GM03348 (cell line): Measurements from ENCODE around the gene SULT2B1.

ENCODE experiments used
- DNase-seq: peaks from one replicate; pipeline ENCODE4 v3.0.0; 2012; ENCODE audit warnings: low spot score

Gene SULT2B1

GRCh38 chr19:48600679-48601417 lies 48.9 kb downstream of the SULT2B1 start:
- no peak for DNase-seq

DNA sequence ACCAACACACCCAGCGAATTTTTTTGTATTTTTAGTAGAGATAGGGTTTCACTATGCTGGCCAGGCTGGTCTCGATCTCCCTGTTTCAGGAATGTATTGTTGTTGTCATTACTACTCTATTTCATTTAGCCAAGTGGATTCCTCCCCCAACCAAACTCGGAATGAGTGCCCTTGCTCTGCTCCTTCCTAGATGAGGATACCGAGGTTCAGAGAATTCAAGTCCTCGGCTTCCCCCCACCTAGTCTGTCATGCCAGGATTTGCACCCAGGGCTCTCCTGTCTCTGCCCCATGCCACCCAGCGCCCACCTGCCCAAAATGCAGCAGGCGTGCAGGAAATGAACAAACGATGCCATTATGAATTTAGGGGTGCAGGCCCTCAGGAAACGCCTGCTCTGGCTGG lies 51.0 kb downstream of the SULT2B1 start:
- no peak for DNase-seq

DNA sequence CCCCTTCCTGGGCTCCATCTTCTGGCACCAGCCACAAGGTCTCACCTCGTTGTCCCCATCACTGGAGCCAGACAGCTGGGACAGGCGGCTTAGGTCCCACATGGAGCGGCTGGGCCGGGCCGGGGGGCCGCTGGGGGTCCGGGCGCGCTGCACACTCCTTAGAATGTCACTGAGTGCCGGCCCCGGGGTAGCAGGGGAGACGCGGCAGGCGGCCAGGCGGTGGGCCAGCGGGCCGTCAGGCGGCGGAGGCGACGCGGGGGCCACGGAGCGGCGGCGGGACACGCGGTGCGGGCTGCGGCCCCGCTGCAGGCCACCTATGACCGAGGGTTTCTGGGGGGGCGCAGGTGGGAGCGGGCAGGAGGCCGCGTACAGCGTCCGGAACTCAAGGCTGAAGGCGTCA lies 51.5 kb downstream of the SULT2B1 start:
- no peak for DNase-seq

DNA sequence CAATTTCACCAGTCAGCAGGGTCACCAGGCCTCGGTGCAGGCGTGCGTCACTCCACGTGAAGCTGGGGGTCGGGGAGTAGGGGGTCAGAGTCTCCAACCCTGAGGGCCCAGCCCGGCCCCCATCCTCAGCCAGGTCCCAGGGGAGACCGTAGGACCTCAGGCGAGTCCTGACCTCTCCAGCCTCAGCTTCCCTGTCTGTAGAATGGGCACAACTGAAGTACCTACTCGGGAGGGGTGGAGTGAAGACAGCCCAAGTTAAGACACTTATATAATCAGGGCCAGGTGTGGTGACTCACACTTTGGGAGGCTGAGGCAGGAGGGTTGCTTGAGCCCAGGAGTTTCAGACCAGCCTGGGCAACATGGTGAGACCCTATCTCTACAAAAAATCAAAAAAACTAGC lies 51.9 kb downstream of the SULT2B1 start:
- no peak for DNase-seq

- DNase-seq, result no peak
Measured at GRCh38 chr19:48606463-48607358, 54.7 kb downstream of the SULT2B1 start, which contains the start of gene SPACA4. SPACA4 (plus strand) TSS chr19:48606742; CDS start chr19:48606979, 237 bp downstream.

DNA sequence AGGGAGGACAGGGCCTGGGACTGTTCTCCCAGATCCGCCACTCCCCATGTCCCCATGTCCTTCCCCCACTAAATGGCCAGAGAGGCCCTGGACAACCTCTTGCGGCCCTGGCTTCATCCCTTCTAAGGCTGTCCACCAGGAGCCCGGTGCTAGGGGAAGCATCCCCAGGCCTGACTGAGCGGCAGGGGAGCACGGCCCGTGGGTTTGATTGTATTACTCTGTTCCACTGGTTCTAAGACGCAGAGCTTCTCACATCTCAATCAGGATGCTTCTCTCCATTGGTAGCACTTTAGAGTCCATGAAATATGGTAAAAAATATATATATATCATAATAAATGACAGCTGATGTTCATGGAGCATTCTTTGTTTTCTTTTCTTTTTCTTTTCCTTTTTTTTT lies 55.4 kb downstream of the SULT2B1 start:
- no peak for DNase-seq

DNA sequence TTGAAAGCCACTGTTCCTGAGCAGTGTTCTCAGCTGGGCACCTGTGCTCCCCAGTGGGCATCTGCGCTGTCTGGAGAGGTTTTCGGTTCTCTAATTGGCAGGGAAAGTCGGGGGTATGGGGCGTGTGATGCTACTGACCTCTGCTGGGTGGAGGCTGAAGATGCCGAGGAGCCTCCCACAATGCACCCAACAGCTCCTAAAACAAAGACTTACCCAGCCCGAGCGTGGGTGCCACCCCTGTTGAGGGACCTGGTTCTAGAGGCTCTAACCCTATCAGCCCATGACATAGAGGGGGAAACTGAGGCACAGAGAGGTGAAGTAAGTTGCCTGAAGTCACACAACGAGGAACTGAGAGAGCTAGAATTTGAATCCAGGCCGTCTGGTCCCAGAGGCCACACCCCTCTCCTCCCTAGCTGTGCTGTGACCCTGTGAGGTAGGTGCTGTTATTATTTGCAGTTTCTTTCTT lies 56.9 kb downstream of the SULT2B1 start:
- peak; percentile 74 for DNase-seq

DNA sequence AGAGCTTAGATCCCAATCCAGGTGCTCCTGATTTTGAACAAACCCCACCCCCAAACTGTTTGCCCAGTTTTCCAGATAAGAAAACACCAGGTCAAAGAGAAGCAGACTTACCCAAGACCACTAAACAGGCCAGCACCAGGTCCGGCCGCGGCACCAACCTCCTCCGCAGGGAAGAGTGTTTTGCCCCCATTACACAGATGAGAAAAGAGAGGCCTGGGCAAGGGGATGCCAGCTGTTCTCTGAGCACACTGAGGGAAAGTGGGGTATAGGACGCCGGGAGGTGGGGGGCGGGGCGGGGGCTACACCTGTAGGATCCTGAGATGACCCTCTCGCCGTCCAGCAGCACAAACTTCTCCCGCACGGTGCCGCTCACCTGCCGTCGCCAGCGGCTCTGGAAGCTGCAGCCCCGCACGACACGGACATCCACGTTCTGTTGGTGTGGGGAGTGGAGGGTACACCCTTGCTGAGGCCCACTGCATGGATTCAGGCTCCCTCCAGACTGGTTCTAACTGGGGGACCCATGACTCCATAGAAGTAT lies 57.7 kb downstream of the SULT2B1 start:
- DNase-seq, result no peak

DNA sequence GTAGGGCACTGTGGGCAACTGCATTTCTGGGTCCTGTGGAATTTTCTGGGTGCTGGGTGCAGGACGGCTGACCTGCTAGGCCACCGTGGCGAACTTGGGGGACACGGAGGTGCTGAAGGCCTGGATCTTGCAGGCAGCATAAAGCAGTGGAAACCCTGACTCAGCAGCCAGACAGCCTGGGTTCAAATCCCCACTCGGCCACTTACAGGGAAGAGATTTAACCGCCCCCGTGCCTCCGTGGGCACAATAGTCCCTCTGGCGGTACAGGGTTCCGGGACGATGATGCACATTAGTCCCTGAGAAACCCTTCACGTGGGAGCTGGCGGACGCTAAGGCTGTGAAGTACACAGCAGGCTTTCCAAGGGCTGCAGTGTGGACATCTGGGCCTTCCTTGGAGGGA lies 59.9 kb downstream of the SULT2B1 start:
- DNase-seq, result no peak

GRCh38 chr19:48613024-48613851 lies 61.3 kb downstream of the SULT2B1 start:
- DNase-seq, result no peak

GRCh38 chr19:48613852-48614435 lies 62.0 kb downstream of the SULT2B1 start:
- no peak for DNase-seq

DNA sequence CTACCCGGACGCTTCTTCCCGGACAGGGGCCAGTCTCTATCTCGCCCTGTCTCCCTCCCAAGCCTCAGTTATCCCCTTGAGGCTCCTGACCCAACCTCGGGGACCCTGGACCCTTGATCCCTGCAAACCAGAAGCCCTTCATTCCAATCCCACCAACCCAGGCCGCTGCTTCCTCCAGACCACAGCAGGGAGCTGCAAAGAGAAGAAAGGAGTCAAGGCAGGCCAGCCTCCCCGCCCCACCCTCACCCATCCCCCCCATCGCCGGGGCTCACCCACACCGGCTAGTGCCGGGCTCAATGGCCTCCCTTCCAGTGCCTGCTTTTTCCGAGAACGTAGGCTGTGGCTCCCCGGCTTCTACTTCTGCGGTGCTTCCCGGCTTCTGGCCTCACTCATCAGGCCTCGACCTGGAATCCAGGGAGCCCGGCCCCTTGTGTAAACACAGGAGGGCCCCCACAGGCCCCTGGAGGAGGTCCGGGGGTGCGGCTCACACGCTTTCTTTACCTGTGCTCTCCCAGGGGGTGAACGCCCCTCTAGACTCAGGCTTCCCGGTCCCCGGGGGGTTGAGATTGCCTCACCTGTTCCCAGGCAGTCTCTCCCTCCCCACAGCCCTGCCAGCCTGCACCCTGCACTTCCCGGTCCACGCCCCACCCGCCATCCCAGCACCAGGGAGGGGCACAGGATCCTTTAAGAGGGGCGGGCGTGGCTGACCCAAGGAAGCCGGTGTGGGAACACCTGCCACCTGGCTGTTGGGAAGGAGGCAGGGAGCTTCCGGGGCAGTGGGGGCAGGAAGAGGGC lies 62.7 kb downstream of the SULT2B1 start, which contains the start of gene FAM83E:
FAM83E (minus strand) TSS at position 641 of the 795 bp plus-strand sequence. CDS start 1,704 bp downstream, outside the sequence.
- DNase-seq, result no peak

GRCh38 chr19:48615231-48616040 lies 63.5 kb downstream of the SULT2B1 start:
- no peak for DNase-seq

- DNase-seq, result no peak
Measured at GRCh38 chr19:48616041-48616436, 64.1 kb downstream of the SULT2B1 start.

DNA sequence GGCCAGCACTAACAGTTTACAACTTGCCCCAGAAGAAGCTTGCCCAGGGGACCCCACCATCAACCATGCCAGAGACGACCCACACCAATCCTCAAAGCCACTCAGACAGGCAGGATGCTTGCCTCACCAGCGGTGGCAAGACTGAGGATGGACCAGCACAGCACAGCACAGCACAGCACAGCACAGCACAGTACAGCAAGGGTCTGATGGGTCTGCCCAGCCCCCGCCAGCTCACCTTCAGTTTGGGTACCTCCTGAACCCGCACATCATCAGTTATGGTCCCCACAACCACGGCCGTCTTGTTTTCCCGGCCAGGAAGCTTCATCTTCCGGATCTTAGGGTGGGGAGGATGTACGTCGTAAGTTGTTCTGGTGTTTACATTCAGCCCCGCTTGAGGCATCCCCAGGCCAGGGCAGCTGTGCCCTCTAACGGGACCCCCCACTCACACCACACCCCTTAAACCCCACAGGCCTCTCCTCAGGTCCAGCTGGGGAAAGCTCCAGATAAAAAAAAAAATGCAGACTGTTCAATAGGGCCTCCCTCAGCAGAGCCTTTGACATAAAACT lies 64.6 kb downstream of the SULT2B1 start:
- no peak for DNase-seq

DNA sequence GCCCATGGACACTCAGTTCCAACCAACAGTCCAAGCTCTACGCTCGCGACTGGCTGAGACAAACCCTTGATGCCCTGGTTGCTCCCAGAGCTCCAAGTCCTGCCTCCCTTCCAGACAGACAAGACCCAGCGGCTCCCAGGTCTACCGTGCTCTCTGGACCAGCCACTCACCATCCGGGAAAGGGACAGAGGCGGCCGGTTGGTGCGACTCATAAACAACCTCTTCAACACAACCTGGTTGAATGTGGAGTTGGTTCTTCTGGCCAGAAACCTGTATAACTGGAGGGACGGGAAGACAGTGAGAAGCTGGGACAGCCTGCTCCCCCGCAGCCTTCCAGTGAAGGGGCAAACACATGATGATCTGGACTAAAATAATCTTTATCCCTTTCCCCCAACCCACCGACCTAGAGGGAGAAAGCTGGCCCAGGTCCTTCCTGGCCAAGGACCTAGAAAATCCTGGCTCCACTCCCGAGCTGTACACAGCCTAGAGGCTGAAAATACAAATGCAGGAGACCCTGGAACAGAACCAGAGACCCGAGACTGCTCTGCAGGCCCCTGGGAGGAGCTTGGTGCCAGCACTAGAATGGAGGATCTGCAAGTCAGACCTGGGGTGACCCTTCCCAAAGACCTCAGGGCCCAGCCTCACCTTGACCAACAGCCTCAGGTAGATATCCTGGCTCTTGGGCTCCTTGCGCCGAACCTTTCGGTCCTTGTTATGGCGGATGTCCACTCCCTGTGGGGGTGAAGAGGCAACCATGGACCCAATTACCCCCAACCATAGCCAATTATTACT lies 65.4 kb downstream of the SULT2B1 start:
- peak; percentile 32 for DNase-seq

DNA sequence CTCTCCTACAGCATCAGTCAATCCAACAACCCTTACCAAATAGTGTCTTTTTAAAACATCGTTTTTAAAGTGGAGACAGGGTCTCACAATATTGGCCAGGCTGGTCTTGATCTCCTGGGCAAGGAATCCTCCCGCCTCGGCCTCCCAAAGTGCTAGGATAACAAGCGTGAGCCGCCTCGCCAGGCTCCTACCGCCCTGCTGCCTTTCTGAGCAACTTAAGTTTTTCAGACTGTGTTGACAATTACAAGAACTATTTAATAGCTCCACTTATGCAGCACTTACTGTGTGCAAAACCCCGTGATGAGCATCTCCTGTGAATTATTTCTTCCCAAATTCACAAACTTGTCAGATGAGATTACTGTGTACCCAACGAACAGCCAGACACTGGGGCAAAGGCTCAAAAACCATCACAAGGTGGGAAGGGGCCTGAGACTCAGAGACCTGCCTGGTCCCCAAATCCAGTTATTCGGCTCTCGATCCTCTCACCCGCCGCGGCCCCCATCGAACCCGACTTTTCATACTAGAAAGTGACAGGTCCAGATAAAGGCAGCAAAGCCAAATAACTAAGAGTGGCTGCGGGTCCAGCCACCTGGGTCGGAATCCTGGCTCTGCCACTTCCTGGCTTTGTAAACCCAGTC lies 66.4 kb downstream of the SULT2B1 start:
- no peak for DNase-seq
